ENCODE results near the gene FAM120C.

FAM120C gene, protein sequence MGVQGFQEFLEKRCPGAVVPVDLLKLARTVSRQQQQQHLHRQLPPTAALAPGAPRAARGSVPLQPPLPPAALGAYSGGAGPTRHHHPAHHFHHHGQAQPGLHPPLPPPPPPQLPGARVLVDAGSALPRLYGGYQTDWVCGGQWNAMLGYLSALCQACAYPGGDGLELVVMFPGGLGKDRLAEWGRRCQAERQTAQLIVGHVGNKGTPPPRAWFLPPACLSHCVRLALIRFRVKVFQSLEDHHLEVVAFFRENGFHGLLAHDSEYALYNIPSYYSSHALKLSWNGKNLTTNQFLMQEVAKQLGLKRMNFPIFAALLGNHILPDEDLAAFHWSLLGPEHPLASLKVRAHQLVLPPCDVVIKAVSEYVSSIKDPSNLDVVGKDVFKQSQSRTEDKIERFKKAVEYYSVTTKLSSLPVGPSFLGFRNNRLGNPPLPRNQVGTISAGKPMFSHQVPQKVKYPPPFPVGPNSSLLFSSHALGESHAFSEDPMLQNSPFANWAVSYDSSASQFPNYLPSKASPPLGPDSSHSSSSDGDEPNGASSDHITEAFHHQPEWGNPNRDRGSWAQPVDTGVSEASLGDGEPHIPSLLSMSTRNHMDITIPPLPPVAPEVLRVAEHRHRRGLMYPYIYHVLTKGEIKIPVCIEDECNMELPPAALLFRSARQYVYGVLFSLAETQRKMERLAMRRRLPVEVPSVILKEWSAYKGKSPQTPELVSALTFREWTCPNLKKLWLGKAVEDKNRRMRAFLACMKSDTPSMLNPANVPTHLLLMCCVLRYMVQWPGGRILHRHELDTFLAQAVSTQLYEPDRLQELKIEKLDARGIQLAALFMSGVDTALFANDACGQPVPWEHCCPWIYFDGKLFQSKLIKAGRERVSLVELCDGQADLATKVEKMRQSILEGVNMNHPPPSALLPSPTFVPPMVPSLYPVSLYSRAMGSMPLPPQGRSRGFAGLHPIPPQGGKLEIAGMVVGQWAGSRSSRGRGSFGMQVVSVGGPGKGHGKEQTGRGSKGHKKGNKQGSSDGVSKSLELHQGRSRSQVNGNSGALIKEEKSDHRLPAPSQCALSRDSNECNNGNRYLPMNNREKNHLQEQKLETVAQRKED

GRCh38 chrX:54182864-54183613 is at the start of gene FAM120C:
Gene FAM120C (minus strand): TSS chrX:54183254. CDS start chrX:54183198, 56 bp downstream.
- DNase-seq (ENCODE audit: low read depth, low spot score) = peak; percentile 32

DNA sequence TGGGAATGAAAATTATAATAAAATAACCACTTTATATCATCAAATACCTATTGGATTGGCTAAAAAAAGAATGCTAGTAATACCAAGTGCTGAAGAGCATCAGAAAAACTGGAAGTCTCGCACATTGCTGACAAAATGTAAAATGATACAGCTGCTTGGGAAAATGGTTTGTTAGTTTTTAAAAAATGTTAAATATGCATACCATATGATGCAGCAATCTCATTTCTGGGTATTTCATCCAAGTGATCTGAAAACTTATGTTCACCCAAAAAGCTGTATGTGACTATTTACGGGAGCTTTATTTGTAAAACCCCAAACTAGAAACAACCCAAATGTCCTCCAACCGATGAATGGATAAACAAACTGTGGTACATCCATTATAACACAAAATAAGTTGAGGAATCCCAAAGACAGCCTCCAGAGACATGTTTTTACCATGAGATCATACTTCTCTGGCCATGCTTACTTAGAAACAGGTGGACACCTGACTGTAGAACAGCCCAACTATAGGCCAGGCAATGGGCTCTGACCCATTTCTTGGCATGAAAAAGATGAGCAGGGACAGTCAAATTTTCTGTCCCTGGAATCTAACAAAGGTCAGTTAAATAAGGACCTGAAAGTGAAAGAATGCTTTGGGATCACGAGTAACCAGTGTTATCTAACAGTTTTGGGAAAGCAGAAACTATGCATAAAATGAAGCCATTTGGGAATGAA is 47.5 kb upstream of the FAM120C start:
- DNase-seq (ENCODE audit: low read depth, low spot score) = no peak

GRCh38 chrX:54223581-54223980 is 40.5 kb upstream of the FAM120C start:
- no peak for DNase-seq (ENCODE audit: low read depth, low spot score)

DNA sequence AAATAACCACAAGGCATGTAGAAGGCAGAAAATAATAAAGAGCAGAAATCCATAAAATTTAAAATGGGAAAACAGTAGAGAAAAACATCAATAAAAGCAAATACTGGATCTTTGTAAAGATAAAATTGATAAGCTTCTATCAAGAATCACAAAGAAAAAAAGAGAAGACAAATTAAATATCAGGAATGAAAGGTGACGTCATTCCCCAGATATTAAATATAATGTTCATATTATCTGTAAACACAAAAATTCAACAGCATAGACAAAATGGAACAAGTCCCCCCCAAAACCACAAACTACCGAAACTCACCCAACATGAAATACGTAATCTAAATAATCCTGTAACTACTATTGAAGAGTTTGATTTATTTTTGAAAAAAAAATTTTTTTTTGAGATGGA is 30.5 kb upstream of the FAM120C start:
- no peak for DNase-seq (ENCODE audit: low read depth, low spot score)

DNA sequence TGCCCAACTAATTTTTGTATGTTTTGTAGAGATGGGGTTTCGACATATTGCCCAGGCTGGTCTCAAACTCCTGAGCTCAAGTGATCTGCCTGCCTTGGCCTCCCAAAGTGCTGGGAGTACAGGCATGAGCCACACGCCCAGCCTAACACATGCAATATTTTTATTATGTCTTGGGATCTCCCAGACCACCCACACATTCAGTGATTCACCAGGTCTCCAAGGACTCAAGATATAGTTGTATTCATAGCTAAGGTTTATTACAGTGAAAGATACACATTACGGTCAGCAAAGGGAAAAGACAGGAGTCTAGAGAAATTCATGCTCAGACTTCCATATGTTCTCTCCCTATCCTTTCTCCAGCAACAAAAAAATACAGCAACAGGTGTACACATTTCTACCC is 25.5 kb upstream of the FAM120C start:
- DNase-seq (ENCODE audit: low read depth, low spot score) = no peak

- no peak for DNase-seq (ENCODE audit: low read depth, low spot score)
Observed at GRCh38 chrX:54198262-54198661, 15.2 kb upstream of the FAM120C start.

DNA sequence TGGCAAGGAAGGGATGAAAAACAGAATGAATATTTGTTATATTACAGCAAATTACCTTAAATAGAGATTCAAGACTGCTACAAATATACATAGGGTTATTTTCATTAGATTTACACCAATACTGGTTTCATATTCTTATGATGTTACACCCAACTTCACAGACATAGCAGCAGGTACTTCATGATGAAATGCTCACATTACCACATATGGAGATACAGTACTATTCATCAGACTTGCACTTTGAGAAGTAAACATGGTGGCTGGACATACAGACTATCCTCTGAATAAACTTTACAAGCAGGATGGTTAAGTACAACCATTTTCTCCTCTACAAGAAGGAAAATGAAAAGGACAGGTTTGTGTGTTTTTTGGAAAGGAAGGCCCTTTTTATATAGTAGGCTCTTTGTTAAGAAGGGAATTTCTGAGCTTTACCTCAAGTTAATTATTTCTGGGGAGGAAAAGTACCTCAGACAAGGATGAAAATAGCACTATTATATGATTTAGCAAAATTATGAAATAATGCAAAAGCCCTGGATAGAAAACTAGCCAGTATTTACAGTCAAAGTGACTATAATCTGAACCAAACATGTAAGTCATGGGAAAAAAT is 12.0 kb upstream of the FAM120C start:
- DNase-seq (ENCODE audit: low read depth, low spot score) = no peak

- DNase-seq (ENCODE audit: low read depth, low spot score) = no peak
Observed at GRCh38 chrX:54193085-54193821, 10.2 kb upstream of the FAM120C start.

GRCh38 chrX:54184474-54184873 is 1.4 kb upstream of the FAM120C start:
- no peak for DNase-seq (ENCODE audit: low read depth, low spot score)

GRCh38 chrX:54182194-54182863 is 725 bp downstream of the FAM120C start:
- DNase-seq (ENCODE audit: low read depth, low spot score) = no peak

- DNase-seq (ENCODE audit: low read depth, low spot score) = no peak
Observed at GRCh38 chrX:54181202-54181953, 1.7 kb downstream of the FAM120C start.

DNA sequence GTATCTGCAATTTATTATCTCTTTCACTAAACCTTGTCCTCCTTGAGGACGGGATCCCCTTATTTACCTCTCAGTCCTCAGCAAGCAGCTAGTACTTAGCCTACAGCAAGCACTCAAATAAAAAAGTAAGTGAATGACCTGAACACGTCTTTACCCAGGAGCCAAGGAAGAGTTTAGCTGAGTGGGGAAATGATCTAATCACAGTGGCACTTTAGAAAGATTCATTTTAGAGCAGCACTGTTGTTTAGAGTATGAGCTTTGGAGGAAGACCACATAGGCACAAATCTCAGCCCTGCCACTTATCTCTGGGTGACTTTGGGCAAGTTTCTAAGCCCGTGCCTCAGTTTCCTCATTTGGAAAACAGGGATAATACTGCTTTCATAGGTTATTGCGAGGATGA is 2.7 kb downstream of the FAM120C start:
- DNase-seq (ENCODE audit: low read depth, low spot score) = no peak

DNA sequence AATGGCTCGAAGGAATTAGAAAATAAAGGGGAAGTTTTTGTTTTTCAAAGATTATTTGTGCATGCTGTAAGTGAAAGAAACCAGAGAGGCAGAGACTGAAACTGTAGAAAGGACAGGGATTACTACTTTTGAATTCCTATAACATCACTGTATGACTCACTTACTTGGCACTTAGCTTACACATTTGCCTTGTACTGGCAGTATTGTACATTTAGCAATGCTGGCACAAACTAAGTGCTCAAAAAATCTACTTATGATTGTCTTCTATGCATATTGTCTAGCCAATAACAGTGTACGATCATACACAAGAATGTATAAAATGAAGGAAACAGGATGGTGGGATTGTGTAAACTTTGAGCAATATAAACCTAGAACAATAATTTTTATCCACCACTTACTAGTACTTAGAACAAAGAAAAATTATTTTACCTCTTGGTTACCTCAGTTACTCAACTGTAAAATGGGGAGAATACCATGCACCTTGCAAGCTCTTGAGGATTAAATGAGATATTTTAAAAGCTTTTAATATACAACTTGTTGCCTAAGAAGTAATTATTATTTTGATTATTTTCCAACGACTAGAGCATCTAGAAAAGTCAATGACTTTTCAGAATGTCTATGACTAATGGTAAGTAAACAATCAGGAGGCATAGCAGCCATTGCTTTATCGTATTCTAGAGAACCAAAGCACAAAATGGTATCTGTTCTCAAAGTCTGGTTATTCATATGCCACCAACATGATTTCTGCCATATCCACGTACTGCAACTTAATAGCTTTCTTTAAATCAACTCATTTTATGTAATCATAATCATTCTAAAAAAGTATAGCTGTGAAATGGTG is 4.7 kb downstream of the FAM120C start:
- DNase-seq (ENCODE audit: low read depth, low spot score) = no peak

GRCh38 chrX:54177306-54177705 is 5.7 kb downstream of the FAM120C start:
- no peak for DNase-seq (ENCODE audit: low read depth, low spot score)

DNA sequence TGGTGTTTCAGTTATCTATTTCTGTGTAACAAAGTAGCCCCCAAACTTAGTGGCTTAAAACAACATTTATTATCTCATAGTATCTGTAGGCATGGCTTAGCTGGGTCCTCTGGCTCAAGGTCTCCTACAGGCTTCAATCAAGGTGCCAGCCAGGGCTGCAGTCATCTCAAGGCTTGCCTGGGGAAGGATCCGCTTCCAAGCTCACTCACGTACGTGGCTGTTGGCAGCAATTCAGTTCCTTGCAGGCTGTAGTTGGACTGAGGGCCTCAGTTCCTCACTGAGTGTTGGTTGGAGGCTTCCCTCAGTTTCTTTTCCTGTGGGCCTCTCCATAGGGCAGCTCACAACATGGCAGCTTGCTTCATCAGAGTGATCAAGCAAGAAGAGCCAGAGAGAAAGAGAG is 9.3 kb downstream of the FAM120C start:
- DNase-seq (ENCODE audit: low read depth, low spot score) = no peak

- no peak for DNase-seq (ENCODE audit: low read depth, low spot score)
Observed at GRCh38 chrX:54172455-54172854, 10.6 kb downstream of the FAM120C start.

DNA sequence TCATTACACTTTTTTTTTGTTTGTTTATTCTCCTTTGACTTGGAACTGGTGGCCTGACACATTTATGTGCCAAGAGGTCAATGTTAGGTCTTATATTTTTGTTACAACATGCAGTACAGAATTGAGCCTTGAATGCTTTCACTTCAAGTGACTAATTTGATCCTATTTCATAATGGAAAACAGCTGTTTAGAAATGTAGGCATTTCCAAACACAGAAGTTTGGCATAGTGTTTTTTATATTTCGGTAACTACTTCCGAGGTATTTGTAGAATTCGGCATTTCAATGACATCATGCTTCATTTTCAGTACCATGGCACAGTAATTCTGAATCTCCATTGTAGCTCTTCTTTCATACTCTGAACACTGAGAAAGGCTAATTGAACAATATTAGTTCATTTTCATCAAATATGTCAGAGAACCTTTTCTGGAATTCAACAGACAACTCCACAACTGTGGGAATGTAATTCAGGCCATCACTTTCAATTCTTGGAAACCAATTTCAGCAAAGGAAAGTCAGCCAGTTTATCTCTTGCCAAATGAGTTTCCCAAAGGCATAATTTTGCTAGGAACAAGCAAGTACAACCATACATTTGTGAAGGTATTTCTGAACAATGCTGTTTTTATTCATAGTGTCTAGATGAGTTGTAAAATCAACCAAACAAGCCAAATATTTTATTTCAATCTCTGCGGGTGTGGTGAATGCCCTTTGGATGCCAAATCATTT is 11.4 kb downstream of the FAM120C start:
- DNase-seq (ENCODE audit: low read depth, low spot score) = no peak

Measured in brain pericyte (primary cell).